Measurements from ENCODE around the gene SLC18A3. TPM values are rescaled to one million over a fixed set of nuclear protein-coding genes. Genes with fewer than 3 reads are reported as not detected.

The SLC18A3 gene
- not detected for total RNA-seq

DNA sequence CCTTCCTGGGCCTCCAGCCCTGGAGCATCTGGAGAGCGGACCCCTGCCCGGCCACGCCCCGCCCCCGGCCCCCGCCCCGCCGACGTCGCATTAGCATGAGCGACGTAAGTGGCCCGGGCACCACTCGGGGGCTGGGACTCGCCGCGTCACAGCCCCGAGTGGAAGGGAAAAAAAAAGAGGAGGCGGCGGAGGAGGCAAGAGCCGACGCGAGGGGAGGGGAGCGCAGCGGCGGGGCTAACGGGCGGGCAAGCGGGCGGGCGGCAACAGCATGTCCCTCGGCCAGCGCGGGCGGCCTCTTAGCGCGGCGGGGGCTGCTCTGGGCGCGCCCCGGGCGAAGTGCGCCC is at the start of gene SLC18A3:
Gene SLC18A3, plus strand, starts transcription at position 197 of the 344 bp plus-strand sequence. CDS start 431 bp downstream, outside the sequence.
- CTCF ChIA-PET = interaction anchor here (1.5 kb wide), 1 partner anchor 17 kb away, joined by 3 read pairs; no protein-coding TSS in a partner anchor
- Mint-ChIP-seq H3K9me3 (ENCODE audit: low read depth) (peaks cover 5% of the 10 kb centered on the region), H3K27me3 (peaks cover 74% of the 10 kb centered on the region)

DNA sequence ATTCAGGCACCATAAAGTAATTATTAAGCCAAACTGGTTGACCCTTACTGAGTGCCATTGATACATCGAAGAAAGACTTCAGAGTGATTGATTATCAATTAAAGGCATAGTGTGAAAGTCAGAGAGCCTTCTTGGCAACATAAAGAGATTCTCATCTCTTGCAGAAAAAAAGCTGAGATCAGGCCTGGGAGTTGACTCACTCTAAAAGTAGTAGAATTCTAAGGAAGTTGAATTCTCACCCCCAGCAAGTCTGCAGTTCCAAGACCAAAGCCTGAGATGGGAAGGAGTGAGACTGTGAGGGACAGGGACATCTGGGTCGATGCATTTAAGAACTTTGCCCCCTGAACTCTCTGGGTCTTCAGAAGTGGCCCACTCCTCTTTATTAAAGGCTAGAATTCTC is 49.6 kb upstream of the SLC18A3 start:
- Mint-ChIP-seq H3K4me1 (no peaks in the 10 kb centered on the region), H3K27ac (no peak overlapping the region), H3K36me3 (no peaks in the 10 kb centered on the region), H3K4me3 (no peak overlapping the region), H3K27me3 (peaks cover 26% of the 10 kb centered on the region), H3K9me3 (ENCODE audit: low read depth) (no peaks in the 10 kb centered on the region)
- DNase-seq (no peak), ATAC-seq (no peak)
- CTCF ChIA-PET = no interaction called here

More for the DNA sequence above, at the start of gene SLC18A3:
- Mint-ChIP-seq H3K4me1 (peaks cover 5% of the 10 kb centered on the region), H3K4me3 (no peak within 1 kb of the TSS), H3K27ac (no peak within 1 kb of the TSS), H3K36me3 (peaks cover 8% of the 10 kb centered on the region)
- DNase-seq (no peak), ATAC-seq (no peak)

DNA sequence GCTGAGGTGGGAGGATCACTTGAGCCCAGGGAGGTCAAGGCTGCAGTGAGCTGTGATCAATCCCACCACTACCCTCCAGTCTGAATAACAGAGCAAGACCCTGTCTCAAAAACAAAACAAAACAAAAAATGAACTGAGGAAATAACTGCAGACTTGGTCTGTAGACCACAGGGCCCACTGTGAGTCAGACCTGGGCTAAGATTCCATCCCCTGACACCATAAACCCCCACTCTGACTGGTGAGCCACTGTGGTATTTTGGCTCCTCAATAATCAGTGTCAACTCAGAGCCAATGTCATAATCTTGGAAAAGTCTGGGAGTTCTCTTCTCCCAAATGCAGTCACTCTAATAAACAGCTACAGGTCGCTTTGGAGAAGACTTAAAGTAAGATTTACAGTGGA is 47.2 kb upstream of the SLC18A3 start:
- Mint-ChIP-seq H3K4me1 (peaks cover 2% of the 10 kb centered on the region), H3K4me3 (no peak overlapping the region), H3K27ac (no peak overlapping the region), H3K27me3 (peaks cover 37% of the 10 kb centered on the region), H3K36me3 (no peaks in the 10 kb centered on the region), H3K9me3 (ENCODE audit: low read depth) (no peaks in the 10 kb centered on the region)
- CTCF ChIA-PET = no interaction called here
- DNase-seq (no peak), ATAC-seq (no peak)

DNA sequence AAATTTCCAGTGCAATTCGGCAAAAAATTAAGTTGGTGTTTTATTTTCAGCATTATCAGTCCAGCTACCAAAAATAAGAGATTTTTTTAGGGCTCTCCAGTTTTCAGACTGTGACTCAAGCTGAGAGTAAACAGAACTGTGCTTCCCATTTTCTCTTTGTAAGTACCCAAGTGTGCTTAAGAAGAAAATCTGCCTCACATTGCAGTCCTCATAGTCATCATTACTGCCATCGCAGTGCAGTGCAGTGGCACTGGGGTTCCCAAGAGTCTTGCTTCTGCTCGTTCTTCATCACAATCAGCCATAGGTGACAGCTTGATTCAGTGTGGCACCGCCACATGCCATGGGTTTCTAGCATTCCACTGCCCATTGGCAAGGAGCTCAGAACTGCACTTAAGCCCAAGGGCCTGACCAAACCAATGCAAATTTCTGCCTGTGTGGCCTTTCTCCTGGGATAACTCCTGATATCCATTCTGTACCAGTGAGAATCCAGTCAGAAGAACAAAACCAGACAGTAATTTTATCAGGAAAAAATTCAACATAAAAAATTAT is 45.6 kb upstream of the SLC18A3 start:
- Mint-ChIP-seq H3K9me3 (ENCODE audit: low read depth) (peaks cover 2% of the 10 kb centered on the region), H3K4me1 (peaks cover 18% of the 10 kb centered on the region), H3K36me3 (peaks cover 5% of the 10 kb centered on the region), H3K4me3 (no peak overlapping the region), H3K27me3 (peaks cover 41% of the 10 kb centered on the region), H3K27ac (no peak overlapping the region)
- CTCF ChIA-PET = no interaction called here
- no peak for ATAC-seq
- no peak for DNase-seq

DNA sequence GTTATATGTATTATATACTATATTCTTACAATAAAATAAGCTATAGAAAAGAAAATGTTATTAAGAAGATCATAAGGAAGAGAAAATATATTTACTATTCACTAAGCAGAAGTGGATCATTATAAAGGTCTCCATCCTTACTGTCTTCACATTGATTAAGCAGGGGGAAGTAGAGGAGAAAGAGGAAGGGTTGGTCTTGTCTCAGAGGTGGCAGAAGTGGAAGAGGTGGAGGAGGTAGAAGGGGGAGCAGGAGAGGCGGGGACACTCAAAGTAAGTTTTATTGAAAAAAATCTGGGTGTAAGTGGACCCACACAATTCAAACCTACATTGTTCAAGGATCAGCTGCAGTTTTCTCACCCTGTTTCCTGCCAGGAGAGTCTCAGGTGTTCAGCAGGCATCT is 42.3 kb upstream of the SLC18A3 start:
- Mint-ChIP-seq H3K27ac (no peak overlapping the region), H3K9me3 (ENCODE audit: low read depth) (peaks cover 2% of the 10 kb centered on the region), H3K27me3 (peaks cover 39% of the 10 kb centered on the region), H3K4me1 (peaks cover 32% of the 10 kb centered on the region), H3K36me3 (peaks cover 5% of the 10 kb centered on the region), H3K4me3 (no peak overlapping the region)
- CTCF ChIA-PET = no interaction called here
- ATAC-seq = no peak
- DNase-seq = no peak

DNA sequence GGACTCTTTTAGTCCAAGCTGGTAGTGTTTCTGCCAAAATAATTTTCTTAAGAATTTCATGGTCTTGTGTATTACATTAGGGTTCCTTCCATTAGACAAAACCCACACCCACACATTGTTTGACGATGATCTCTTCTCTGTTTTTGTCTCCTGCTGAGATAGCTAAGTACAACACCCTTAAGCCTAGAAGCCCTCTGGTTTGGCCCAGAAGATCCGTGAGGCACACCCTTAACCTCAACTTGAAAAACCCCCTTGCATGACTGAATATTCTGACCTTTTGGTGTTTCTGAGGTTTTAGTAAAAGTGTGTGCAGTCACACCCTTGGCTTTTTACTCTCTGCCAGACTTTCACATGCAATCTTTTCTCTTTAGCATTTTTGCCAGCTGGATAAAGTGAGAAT is 41.9 kb upstream of the SLC18A3 start:
- DNase-seq (no peak), ATAC-seq (no peak)
- H3K4me3 Mint-ChIP-seq = no peak overlapping the region
- no peak overlapping the region for H3K27ac Mint-ChIP-seq
- CTCF ChIA-PET = no interaction called here
- peaks cover 2% of the 10 kb centered on the region for H3K9me3 Mint-ChIP-seq (ENCODE audit: low read depth)
- H3K27me3 Mint-ChIP-seq = peaks cover 36% of the 10 kb centered on the region
- H3K36me3 Mint-ChIP-seq = peaks cover 5% of the 10 kb centered on the region
- peaks cover 32% of the 10 kb centered on the region for H3K4me1 Mint-ChIP-seq

DNA sequence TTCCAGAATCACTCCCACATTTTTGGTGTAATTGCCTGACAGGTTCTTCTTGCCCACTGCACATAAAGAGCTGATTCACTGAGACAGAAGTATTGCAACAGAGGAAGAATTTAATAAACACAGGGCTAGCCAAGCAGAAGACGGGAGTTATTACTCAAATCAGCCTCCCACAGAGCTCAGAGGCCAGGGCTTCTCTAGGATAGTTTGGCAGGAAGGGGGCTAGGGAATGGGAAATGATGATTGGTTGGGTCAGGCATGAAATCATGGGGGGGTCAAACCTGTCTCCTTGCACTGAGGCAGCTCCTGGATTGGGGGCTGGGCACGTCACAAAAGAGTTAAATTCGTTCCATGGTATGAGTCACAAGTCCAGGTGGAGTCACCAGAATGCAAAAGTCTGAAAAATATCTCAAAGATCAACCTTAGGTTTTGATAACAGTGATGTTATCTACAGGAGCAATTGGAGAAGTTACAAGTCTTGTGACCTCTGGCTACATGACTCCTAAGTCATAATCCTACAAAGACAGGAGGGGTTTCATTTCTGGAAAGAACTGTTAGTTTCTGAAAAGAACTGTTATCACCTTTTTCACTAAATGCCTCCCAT is 41.0 kb upstream of the SLC18A3 start:
- peaks cover 35% of the 10 kb centered on the region for H3K4me1 Mint-ChIP-seq
- ATAC-seq (no peak), DNase-seq (no peak)
- H3K27me3 Mint-ChIP-seq = peaks cover 34% of the 10 kb centered on the region
- CTCF ChIA-PET = interaction anchor here (1.1 kb wide), 1 partner anchor 26 kb away, joined by 3 read pairs; no protein-coding TSS in a partner anchor
- H3K27ac Mint-ChIP-seq = no peak overlapping the region
- H3K9me3 Mint-ChIP-seq (ENCODE audit: low read depth) = peaks cover 2% of the 10 kb centered on the region
- H3K36me3 Mint-ChIP-seq = peaks cover 5% of the 10 kb centered on the region
- no peak overlapping the region for H3K4me3 Mint-ChIP-seq

DNA sequence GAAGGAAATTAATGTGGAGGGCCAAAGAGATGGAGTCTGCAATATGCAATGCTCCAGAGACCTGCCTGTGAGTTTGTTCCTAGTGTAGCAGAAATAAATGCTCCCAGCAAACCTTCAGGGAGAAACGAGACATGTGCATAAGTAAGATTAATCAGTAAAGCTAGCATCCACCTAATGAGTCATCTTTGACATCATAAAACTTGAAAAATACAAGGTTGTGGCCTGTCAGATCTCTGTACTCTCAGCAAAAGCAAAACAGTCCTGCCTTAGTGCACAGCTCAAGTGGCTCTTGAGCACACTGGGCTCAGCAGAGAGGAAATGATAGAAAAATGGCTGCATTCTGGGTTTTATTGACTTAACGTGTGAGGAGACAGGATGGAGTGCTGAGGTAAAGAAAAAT is 38.7 kb upstream of the SLC18A3 start:
- CTCF ChIA-PET = no interaction called here
- peaks cover 5% of the 10 kb centered on the region for H3K36me3 Mint-ChIP-seq
- H3K4me1 Mint-ChIP-seq = peaks cover 35% of the 10 kb centered on the region
- no peak overlapping the region for H3K27ac Mint-ChIP-seq
- H3K4me3 Mint-ChIP-seq = no peak overlapping the region
- H3K27me3 Mint-ChIP-seq = peaks cover 28% of the 10 kb centered on the region
- no peak for DNase-seq
- peaks cover 2% of the 10 kb centered on the region for H3K9me3 Mint-ChIP-seq (ENCODE audit: low read depth)
- ATAC-seq = peak; percentile 60

DNA sequence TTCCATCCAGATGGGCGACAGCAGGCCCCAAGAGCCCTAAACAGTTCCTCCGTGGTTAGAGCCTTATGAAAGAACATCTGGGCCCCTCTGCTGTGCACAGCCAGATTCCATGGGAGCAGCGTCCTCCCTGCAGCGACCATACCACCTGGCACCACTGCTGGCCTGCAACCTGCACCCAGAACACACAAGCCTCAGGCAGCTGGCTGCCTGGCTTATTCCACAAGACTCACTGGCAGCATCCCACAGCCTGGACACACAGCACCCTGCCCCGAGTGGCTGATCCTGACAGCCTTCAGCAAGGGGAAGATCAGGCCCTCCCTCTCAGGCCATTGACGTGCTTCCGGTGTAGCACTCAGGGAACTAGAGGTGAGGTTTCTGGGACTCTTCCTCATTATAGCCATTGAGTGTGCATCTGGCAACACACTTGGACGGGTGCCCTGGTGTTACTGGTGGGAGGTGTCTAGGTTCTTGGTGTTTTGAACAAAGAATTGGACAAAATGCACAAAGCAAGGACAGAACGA is 37.5 kb upstream of the SLC18A3 start:
- Mint-ChIP-seq H3K36me3 (peaks cover 5% of the 10 kb centered on the region), H3K27ac (no peak overlapping the region), H3K9me3 (ENCODE audit: low read depth) (peaks cover 2% of the 10 kb centered on the region), H3K27me3 (peaks cover 21% of the 10 kb centered on the region), H3K4me3 (no peak overlapping the region), H3K4me1 (peaks cover 43% of the 10 kb centered on the region)
- CTCF ChIA-PET = no interaction called here
- DNase-seq (no peak), ATAC-seq (no peak)

DNA sequence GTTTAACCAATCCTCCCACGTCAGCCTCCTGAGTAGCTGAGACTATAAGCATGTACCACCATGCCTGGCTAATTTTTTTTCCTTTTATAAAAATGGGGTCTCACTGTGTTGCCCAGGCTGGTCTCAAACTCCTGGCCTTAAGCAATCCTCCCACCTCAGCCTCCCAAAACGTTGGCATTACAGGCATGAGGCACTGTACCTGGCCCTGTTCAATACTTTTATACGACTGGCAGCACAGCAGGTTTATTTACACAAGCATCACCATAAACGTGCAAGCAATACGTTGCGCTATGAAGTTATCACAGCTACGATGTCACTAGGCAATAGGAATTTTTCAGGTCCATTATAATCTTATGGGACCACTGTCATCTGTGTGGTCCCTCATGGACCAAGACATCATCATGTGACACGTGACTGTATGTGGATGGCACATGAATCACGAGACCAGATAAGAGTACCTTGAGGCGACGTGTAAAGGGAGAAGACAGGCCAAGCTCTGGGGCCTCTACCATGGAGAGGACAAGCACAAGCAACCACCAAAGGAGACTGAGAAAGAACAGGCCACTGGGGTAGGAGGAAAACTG is 34.5 kb upstream of the SLC18A3 start:
- peaks cover 10% of the 10 kb centered on the region for H3K27me3 Mint-ChIP-seq
- no peaks in the 10 kb centered on the region for H3K36me3 Mint-ChIP-seq
- no peaks in the 10 kb centered on the region for H3K9me3 Mint-ChIP-seq (ENCODE audit: low read depth)
- H3K27ac Mint-ChIP-seq = no peak overlapping the region
- ATAC-seq (no peak), DNase-seq (no peak)
- no peak overlapping the region for H3K4me3 Mint-ChIP-seq
- H3K4me1 Mint-ChIP-seq = peaks cover 25% of the 10 kb centered on the region
- CTCF ChIA-PET = no interaction called here

DNA sequence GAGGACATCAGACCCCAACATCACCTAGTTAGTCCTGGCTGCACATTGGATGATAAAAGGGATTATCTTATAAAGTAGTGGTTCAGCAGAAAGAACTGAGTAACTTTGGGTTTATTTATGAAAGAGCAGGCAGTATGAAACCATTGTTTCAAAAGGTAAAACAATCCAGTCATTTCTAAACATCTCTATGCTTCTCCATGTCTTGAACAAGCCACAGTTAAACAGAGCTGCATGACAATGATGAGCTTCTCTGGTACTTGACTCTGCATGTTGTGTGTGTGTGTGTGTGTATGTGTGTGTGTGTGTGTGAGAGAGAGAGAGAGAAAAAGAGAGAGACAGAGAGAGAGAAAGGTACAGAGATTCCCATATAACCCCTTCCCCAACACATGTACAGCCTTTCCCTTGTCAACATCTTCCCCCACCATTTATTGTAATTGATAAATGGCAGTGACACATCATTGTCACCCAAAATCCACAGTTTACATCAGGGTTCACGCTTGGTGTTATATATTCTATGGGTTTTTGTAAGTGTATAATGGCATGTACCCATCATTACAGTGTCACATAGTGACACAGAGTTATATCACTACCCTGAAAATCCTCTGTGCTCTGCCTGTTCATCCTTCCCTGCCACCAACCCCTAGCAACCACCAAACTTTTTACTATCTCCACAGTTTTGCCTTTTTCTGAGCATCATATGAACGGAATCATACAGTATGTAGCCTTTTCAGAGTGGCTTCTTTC is 32.8 kb upstream of the SLC18A3 start:
- H3K27ac Mint-ChIP-seq = no peak overlapping the region
- H3K4me3 Mint-ChIP-seq = no peak overlapping the region
- ATAC-seq (peak; percentile 23), DNase-seq (no peak)
- peaks cover 19% of the 10 kb centered on the region for H3K4me1 Mint-ChIP-seq
- H3K27me3 Mint-ChIP-seq = peaks cover 10% of the 10 kb centered on the region
- no peaks in the 10 kb centered on the region for H3K9me3 Mint-ChIP-seq (ENCODE audit: low read depth)
- CTCF ChIA-PET = interaction anchor here (1.4 kb wide), 1 partner anchor 16 kb away, joined by 4 read pairs; no protein-coding TSS in a partner anchor
- H3K36me3 Mint-ChIP-seq = no peaks in the 10 kb centered on the region

DNA sequence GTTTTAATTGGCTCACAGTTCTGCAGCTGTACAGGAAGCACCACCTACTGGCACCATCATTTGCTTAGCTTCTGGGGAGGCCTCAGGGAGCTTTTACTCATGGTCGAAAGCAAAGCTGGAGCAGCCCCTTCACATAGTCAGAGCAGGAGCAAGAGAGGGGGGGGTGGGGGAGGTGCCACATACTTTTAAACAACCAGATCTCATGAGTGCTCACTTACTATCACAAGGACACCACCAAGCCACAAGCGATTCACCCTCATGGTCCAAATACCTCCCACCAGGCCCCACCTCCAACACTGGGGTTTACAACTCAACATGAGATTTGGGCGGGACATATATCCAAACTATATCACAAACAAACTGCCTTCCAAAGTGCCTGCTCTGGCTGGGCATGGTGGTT is 31.7 kb upstream of the SLC18A3 start:
- no peaks in the 10 kb centered on the region for H3K36me3 Mint-ChIP-seq
- no peak overlapping the region for H3K4me3 Mint-ChIP-seq
- no peak overlapping the region for H3K27ac Mint-ChIP-seq
- H3K27me3 Mint-ChIP-seq = peaks cover 12% of the 10 kb centered on the region
- no peak for ATAC-seq
- no peaks in the 10 kb centered on the region for H3K9me3 Mint-ChIP-seq (ENCODE audit: low read depth)
- CTCF ChIA-PET = interaction anchor here (1.4 kb wide), 1 partner anchor 15 kb away, joined by 4 read pairs; no protein-coding TSS in a partner anchor
- H3K4me1 Mint-ChIP-seq = peaks cover 20% of the 10 kb centered on the region
- DNase-seq = no peak

DNA sequence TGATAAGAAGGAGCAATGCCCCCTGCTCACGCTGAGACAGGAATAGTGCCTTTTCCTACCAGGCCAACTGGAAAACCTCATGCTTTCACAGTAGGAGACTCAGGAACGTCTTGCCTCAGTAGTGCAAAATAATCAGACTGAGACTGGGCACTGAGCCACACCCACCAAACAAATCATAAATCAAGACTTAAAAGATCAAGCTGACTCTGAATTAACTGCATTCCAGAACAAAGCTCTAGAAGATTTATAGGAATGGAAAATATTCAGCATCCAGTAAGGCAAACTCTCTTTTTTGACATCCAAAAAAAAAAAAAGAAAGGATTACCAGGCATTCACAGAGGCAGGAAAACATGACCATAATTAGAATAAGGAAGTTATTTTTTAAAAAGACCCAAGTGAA is 30.5 kb upstream of the SLC18A3 start:
- H3K27ac Mint-ChIP-seq = no peak overlapping the region
- CTCF ChIA-PET = interaction anchor here (1.1 kb wide), 1 partner anchor 14 kb away, joined by 3 read pairs; no protein-coding TSS in a partner anchor
- no peak overlapping the region for H3K4me3 Mint-ChIP-seq
- DNase-seq = no peak
- H3K36me3 Mint-ChIP-seq = no peaks in the 10 kb centered on the region
- peaks cover 23% of the 10 kb centered on the region for H3K27me3 Mint-ChIP-seq
- H3K4me1 Mint-ChIP-seq = peaks cover 17% of the 10 kb centered on the region
- ATAC-seq = no peak
- H3K9me3 Mint-ChIP-seq (ENCODE audit: low read depth) = no peaks in the 10 kb centered on the region
